HepG2 (cell line): ENCODE results near the gene EPHX1. TPM values are rescaled to one million over a fixed set of nuclear protein-coding genes. Genes with fewer than 3 reads are reported as not detected.

Experiments used
- CENPBD1 ChIP-seq: sonication (generic); formaldehyde crosslinking; IDR thresholded peaks from 2 replicates; pipeline ENCODE4 v1.8.0; 2022; ENCODE audit warnings: missing genetic modification reagents, low read depth, mild to moderate bottlenecking, borderline replicate concordance
- ETV5 ChIP-seq: IDR thresholded peaks from 2 replicates; pipeline ENCODE4 v1.6.1; 2018; ENCODE audit warnings: missing biosample characterization, missing genetic modification reagents, inconsistent platforms, borderline replicate concordance
- GTF2F1 ChIP-seq: fragments of 150-350 bp; IDR thresholded peaks from 2 replicates; pipeline ENCODE4 v1.6.1; 2014; ENCODE audit warnings: low read length
- HIC2 ChIP-seq: sonication (generic); formaldehyde crosslinking; IDR thresholded peaks from 2 replicates; pipeline ENCODE4 v1.9.0; 2022; ENCODE audit warnings: low read depth, missing genetic modification reagents
- LRRFIP1 ChIP-seq: sonication (generic); formaldehyde crosslinking; conservative IDR thresholded peaks from 2 replicates; pipeline ENCODE4 v1.4.0; 2020; ENCODE audit warnings: missing genetic modification reagents
- REL ChIP-seq: sonication (generic); formaldehyde crosslinking; conservative IDR thresholded peaks from 2 replicates; pipeline ENCODE4 v1.8.0; 2022; ENCODE audit warnings: mild to moderate bottlenecking, missing genetic modification reagents, moderate library complexity
- SAP130 ChIP-seq: IDR thresholded peaks from 2 replicates; pipeline ENCODE4 v1.6.1; 2016; ENCODE audit warnings: low read depth
- THRA ChIP-seq: sonication (generic); formaldehyde crosslinking; IDR thresholded peaks from 2 replicates; pipeline ENCODE4 v1.4.0; 2020; ENCODE audit warnings: missing genetic modification reagents, borderline replicate concordance
- ZBTB40 ChIP-seq, 2 experiments: fragments of 450-650 bp in 1 of 2; sonication (generic) in 1 of 2; formaldehyde crosslinking in 1 of 2; IDR thresholded peaks; 2 replicates each; pipeline versions ENCODE4 v1.6.1 to v1.8.0; 2016 to 2022; ENCODE audit warnings: antibody characterized with exemption in 1 of 2, mild to moderate bottlenecking in 1 of 2, missing genetic modification reagents in 1 of 2
- ZNF136 ChIP-seq: sonication (generic); formaldehyde crosslinking; IDR thresholded peaks from 2 replicates; pipeline ENCODE4 v1.8.1; 2022; ENCODE audit warnings: low read depth, mild to moderate bottlenecking, moderate library complexity, missing genetic modification reagents
- ZNF160 ChIP-seq: sonication (generic); formaldehyde crosslinking; IDR thresholded peaks from 2 replicates; pipeline ENCODE4 v1.8.0; 2022; ENCODE audit warnings: mild to moderate bottlenecking, inconsistent platforms, missing genetic modification reagents
- ZNF350 ChIP-seq: sonication (generic); formaldehyde crosslinking; IDR thresholded peaks from 2 replicates; pipeline ENCODE4 v1.4.0; 2020; ENCODE audit warnings: mild to moderate bottlenecking, low read depth, missing genetic modification reagents, borderline replicate concordance
- ZNF501 ChIP-seq: sonication (generic); formaldehyde crosslinking; IDR thresholded peaks from 2 replicates; pipeline ENCODE4 v1.5.1; 2020; ENCODE audit warnings: mild to moderate bottlenecking, moderate library complexity, missing genetic modification reagents
- ZNF547 ChIP-seq: sonication (generic); formaldehyde crosslinking; IDR thresholded peaks from 2 replicates; pipeline ENCODE4 v1.5.1; 2020; ENCODE audit warnings: mild to moderate bottlenecking, missing genetic modification reagents
- polyA plus RNA-seq, 8 experiments: library from polyadenylated mRNA; depleted of rRNA in 3 of 8; stranded (reverse) in 7 of 8; unstranded in 1 of 8; fragments of >200 nt; fragmentation: Illumina TruSeq in 4 of 8; extraction: Trizol in 4 of 8; gene quantifications; 2 replicates each; pipeline versions ENCODE4 v1.2.1 to v1.2.3, GENCODE V29; 2011 to 2016; ENCODE audit warnings: low read depth in 4 of 8, missing spikeins in 1 of 8, mixed read lengths in 1 of 8; ENCODE audit not compliant: insufficient read depth in 1 of 8
- total RNA-seq, 5 experiments: library from RNA; depleted of rRNA; stranded (reverse); fragments of >200 nt; fragmentation: Illumina TruSeq; extraction: Trizol; gene quantifications; 2 replicates each; pipeline ENCODE4 v1.2.3, GENCODE V29; 2016; ENCODE audit warnings: low read depth in 1 of 5

Gene EPHX1
- total and polyA plus RNA-seq, 2 of the 13 experiments (the other 11 are each of a cell fraction or from before 2014, with no cell fraction given) = 27.7 to 36.5 TPM

GRCh38 chr1:225825078-225825477 is 15.2 kb downstream of the EPHX1 start (continued):
- TF ChIP-seq ZNF350 = no peak; the same call in 1 of the 2 replicates
- TF ChIP-seq ZBTB40 (IDR thresholded peaks at IDR 0.05) = no peak
- no peak for TF ChIP-seq ZBTB40 (CRISPR knock-in tag; IDR thresholded peaks at IDR 0.05)
- no peak for TF ChIP-seq ZNF136 (CRISPR knock-in tag)
- no peak for TF ChIP-seq ZNF547 (CRISPR knock-in tag)
- no peak for TF ChIP-seq GTF2F1
- no peak for TF ChIP-seq CENPBD1 (CRISPR knock-in tag)
- no peak for TF ChIP-seq REL (CRISPR knock-in tag)
- TF ChIP-seq THRA (CRISPR knock-in tag) = peak; percentile 63; the same call in 1 of the 2 replicates
- TF ChIP-seq SAP130 (CRISPR knock-in tag) = peak; percentile 78
- peak; percentile 75; the same call in 1 of the 2 replicates for TF ChIP-seq ZNF501
- TF ChIP-seq ZNF160 (CRISPR knock-in tag) = 0 out of 2 replicates have a peak, but pooled peaks have one; percentile 33
- no peak for TF ChIP-seq LRRFIP1 (CRISPR knock-in tag)
- TF ChIP-seq HIC2 (CRISPR knock-in tag) = no peak; the same call in 1 of the 2 replicates
- TF ChIP-seq ETV5 (CRISPR knock-in tag) = peak; percentile 45; the same call in 1 of the 2 replicates
